IMR-90 (cell line): ENCODE results near the gene BLTP1. TPM values are rescaled to one million over a fixed set of nuclear protein-coding genes. Genes with fewer than 3 reads are reported as not detected.

Experiments used
- ATAC-seq: fragments of 200-7000 bp; cut with Tn5 transposase; 2 replicates; pipeline ENCODE4 v1.9.1; 2020; ENCODE audit warnings: low read depth, mild to moderate bottlenecking, moderate library complexity
- BruUV-seq: library from RNA; stranded (reverse); fragments of 400-500 nt; replicated peaks from 2 replicates; lab custom pipeline; 2021; lab: Mats Ljungman, UMichigan
- CTCF ChIA-PET: fragments of 300-600 bp; formaldehyde crosslinking; extraction: SDS; loops from one replicate; lab custom pipeline; 2021; ENCODE audit warnings: antibody characterized with exemption; lab: Yijun Ruan, JAX
- POLR2A ChIA-PET: fragments of 300-600 bp; sonication (Branson Sonifier 250); formaldehyde crosslinking; loops from one replicate; lab custom pipeline; 2022; ENCODE audit warnings: antibody characterized with exemption; ENCODE audit not compliant: unreplicated experiment; lab: Charles Lee
- DNase-seq: peaks from one replicate; pipeline ENCODE4 v3.0.0; 2013
- H2AFZ ChIP-seq: replicated peaks from 2 replicates; pipeline ENCODE3; 2013; ENCODE audit warnings: low read length, mild to moderate bottlenecking; ENCODE audit not compliant: poor library complexity
- H2AK5ac ChIP-seq: 2 replicates; pipeline ENCODE4 v1.6.1; 2013; ENCODE audit warnings: low read depth, low read length, inconsistent platforms
- H2AK9ac ChIP-seq: replicated peaks from 2 replicates; pipeline ENCODE3; 2013; ENCODE audit warnings: mild to moderate bottlenecking, low read depth, low read length, moderate library complexity; ENCODE audit not compliant: poor library complexity
- H2BK120ac ChIP-seq: 2 replicates; pipeline ENCODE4 v1.6.1; 2013; ENCODE audit warnings: low read depth, low read length, inconsistent platforms
- H2BK15ac ChIP-seq: 3 replicates; pipeline ENCODE4 v1.6.1; 2013; ENCODE audit warnings: low read depth, low read length, inconsistent platforms
- H2BK20ac ChIP-seq: 2 replicates; pipeline ENCODE4 v1.6.1; 2013; ENCODE audit warnings: low read depth, mild to moderate bottlenecking, inconsistent platforms, low read length, moderate library complexity
- H2BK5ac ChIP-seq: 2 replicates; pipeline ENCODE4 v1.6.1; 2013; ENCODE audit warnings: mild to moderate bottlenecking, low read depth, low read length, inconsistent platforms; ENCODE audit not compliant: poor library complexity, severe bottlenecking
- H3K14ac ChIP-seq: replicated peaks from 2 replicates; pipeline ENCODE4 v1.6.1; 2013; ENCODE audit warnings: low read depth, low read length, inconsistent platforms
- H3K18ac ChIP-seq: 2 replicates; pipeline ENCODE4 v1.6.1; 2013; ENCODE audit warnings: low read depth, low read length, control low read depth
- H3K23ac ChIP-seq: 2 replicates; pipeline ENCODE4 v1.6.1; 2013; ENCODE audit warnings: low read depth, low read length, inconsistent platforms
- H3K27ac ChIP-seq: 2 replicates; pipeline ENCODE4 v1.5.1; 2013; ENCODE audit warnings: mild to moderate bottlenecking, control low read depth, low read length; ENCODE audit not compliant: insufficient read depth
- H3K27me3 ChIP-seq: 2 replicates; pipeline ENCODE4 v1.6.1; 2013; ENCODE audit warnings: low read length; ENCODE audit not compliant: control insufficient read depth, insufficient read depth
- H3K36me3 ChIP-seq: 2 replicates; pipeline ENCODE4 v1.6.1; 2013; ENCODE audit warnings: low read length, mixed read lengths; ENCODE audit not compliant: control insufficient read depth, insufficient read depth
- H3K4ac ChIP-seq: 2 replicates; pipeline ENCODE4 v1.6.1; 2013; ENCODE audit warnings: low read depth, low read length, inconsistent platforms
- H3K4me1 ChIP-seq: 2 replicates; pipeline ENCODE4 v1.6.1; 2013; ENCODE audit warnings: low read length, mixed read lengths; ENCODE audit not compliant: control insufficient read depth, insufficient read depth
- H3K4me2 ChIP-seq: 2 replicates; pipeline ENCODE4 v1.6.1; 2013; ENCODE audit warnings: low read depth, mild to moderate bottlenecking, control low read depth, low read length, moderate library complexity
- H3K4me3 ChIP-seq: 2 replicates; pipeline ENCODE4 v1.5.1; 2013; ENCODE audit warnings: low read depth, mild to moderate bottlenecking, control low read depth, low read length, moderate library complexity; ENCODE audit not compliant: insufficient read depth
- H3K56ac ChIP-seq: 2 replicates; pipeline ENCODE4 v1.6.1; 2013; ENCODE audit warnings: low read length, inconsistent platforms; ENCODE audit not compliant: insufficient read depth; ENCODE audit errors: extremely low read depth
- H3K79me1 ChIP-seq, 2 experiments: 2 replicates each; pipeline ENCODE4 v1.6.1; 2013; ENCODE audit warnings: low read length in 2 of 2, inconsistent platforms in 1 of 2, low read depth in 1 of 2
- H3K9ac ChIP-seq: 2 replicates; pipeline ENCODE4 v1.6.1; 2013; ENCODE audit warnings: low read depth, low read length, control low read depth
- H3K9me1 ChIP-seq: 2 replicates; pipeline ENCODE4 v1.6.1; 2013; ENCODE audit warnings: low read length, inconsistent platforms; ENCODE audit not compliant: insufficient read depth
- H3K9me3 ChIP-seq: 2 replicates; pipeline ENCODE4 v1.6.1; 2013; ENCODE audit warnings: low read length; ENCODE audit not compliant: control insufficient read depth, insufficient read depth
- H4K20me1 ChIP-seq: 2 replicates; pipeline ENCODE4 v1.6.1; 2013; ENCODE audit warnings: low read length, inconsistent platforms; ENCODE audit not compliant: insufficient read depth
- H4K5ac ChIP-seq: 2 replicates; pipeline ENCODE4 v1.6.1; 2013; ENCODE audit warnings: mild to moderate bottlenecking, low read depth, low read length, control low read depth
- H4K8ac ChIP-seq, 2 experiments: 2 replicates each; pipeline ENCODE4 v1.6.1; 2013; ENCODE audit warnings: low read depth in 2 of 2, low read length in 2 of 2, control low read depth in 1 of 2, inconsistent platforms in 1 of 2
- H4K91ac ChIP-seq: 2 replicates; pipeline ENCODE4 v1.6.1; 2013; ENCODE audit warnings: low read depth, low read length, inconsistent platforms; ENCODE audit not compliant: insufficient read depth
- BHLHE40 ChIP-seq: fragments of 150-350 bp; IDR thresholded peaks from 2 replicates; pipeline ENCODE4 v1.6.1; 2016; ENCODE audit warnings: mild to moderate bottlenecking, low read depth, low read length
- CEBPB ChIP-seq: IDR thresholded peaks from 2 replicates; pipeline ENCODE4 v1.6.1; 2012; ENCODE audit warnings: low read depth, low read length, improper control_type of control experiment
- CHD1 ChIP-seq: IDR thresholded peaks from 2 replicates; pipeline ENCODE4 v1.6.1; 2012; ENCODE audit warnings: low read depth, low read length, improper control_type of control experiment
- CTCF ChIP-seq: conservative IDR thresholded peaks from 2 replicates; pipeline ENCODE4 v1.5.1; 2012; ENCODE audit warnings: mild to moderate bottlenecking, low read depth, low read length, improper control_type of control experiment
- ELK1 ChIP-seq: fragments of 150-350 bp; IDR thresholded peaks from 2 replicates; pipeline ENCODE4 v1.6.1; 2016; ENCODE audit warnings: low read depth, mild to moderate bottlenecking, low read length, moderate library complexity, borderline replicate concordance
- FOS ChIP-seq: fragments of 150-350 bp; IDR thresholded peaks from 2 replicates; pipeline ENCODE4 v1.6.1; 2016; ENCODE audit warnings: low read depth, low read length
- MAFK ChIP-seq: IDR thresholded peaks from 2 replicates; pipeline ENCODE4 v1.6.1; 2012; ENCODE audit warnings: low read depth, low read length, improper control_type of control experiment
- MAZ ChIP-seq: IDR thresholded peaks from 2 replicates; pipeline ENCODE4 v1.6.1; 2012; ENCODE audit warnings: low read depth, mild to moderate bottlenecking, low read length, improper control_type of control experiment, moderate library complexity, borderline replicate concordance
- MXI1 ChIP-seq: IDR thresholded peaks from 2 replicates; pipeline ENCODE4 v1.6.1; 2012; ENCODE audit warnings: low read depth, mild to moderate bottlenecking, low read length, moderate library complexity, borderline replicate concordance
- NFE2L2 ChIP-seq: fragments of 150-350 bp; IDR thresholded peaks from 2 replicates; pipeline ENCODE4 v1.6.1; 2016; ENCODE audit warnings: low read depth, mild to moderate bottlenecking, low read length
- POLR2A ChIP-seq: IDR thresholded peaks from 2 replicates; pipeline ENCODE4 v1.6.1; 2012; ENCODE audit warnings: mild to moderate bottlenecking, low read depth, low read length
- RAD21 ChIP-seq: IDR thresholded peaks from 2 replicates; pipeline ENCODE4 v1.6.1; 2012; ENCODE audit warnings: low read length, improper control_type of control experiment
- RCOR1 ChIP-seq: IDR thresholded peaks from 2 replicates; pipeline ENCODE4 v1.6.1; 2012; ENCODE audit warnings: mild to moderate bottlenecking, low read length, improper control_type of control experiment; ENCODE audit not compliant: insufficient replicate concordance
- RFX5 ChIP-seq: IDR thresholded peaks from 2 replicates; pipeline ENCODE4 v1.8.0; 2012; ENCODE audit warnings: low read depth, mild to moderate bottlenecking, low read length, moderate library complexity
- SMC3 ChIP-seq: fragments of 150-350 bp; IDR thresholded peaks from 2 replicates; pipeline ENCODE4 v1.6.1; 2016; ENCODE audit warnings: low read depth, mild to moderate bottlenecking, antibody characterized with exemption, low read length, moderate library complexity
- USF2 ChIP-seq: fragments of 150-350 bp; IDR thresholded peaks from 2 replicates; pipeline ENCODE4 v1.6.1; 2017; ENCODE audit warnings: mild to moderate bottlenecking, antibody characterized with exemption, low read length, low read depth
- WGBS, 2 experiments: methylation state at CpG; one replicate each; pipeline versions ENCODE4 v1.1.5 to v1.1.7; 2013; ENCODE audit warnings: missing lambda C conversion rate in 2 of 2; ENCODE audit not compliant: insufficient read length in 1 of 2; ENCODE audit errors: extremely low coverage in 2 of 2; 5-methylcytosine and 5-hydroxymethylcytosine counted together
- dilution Hi-C: fragments of 300-500 bp; cut with HindIII; formaldehyde crosslinking; loops from one replicate; pipeline ENCODE4 v1.14.3; 2018; ENCODE audit warnings: low sequenced_read_pairs; ENCODE audit not compliant: unreplicated experiment
- in situ Hi-C: fragments of 300-500 bp; cut with MboI; formaldehyde crosslinking; loops from 3 replicates; pipeline ENCODE4 v1.14.3; 2019; ENCODE audit warnings: low sequenced_read_pairs, inconsistent platforms, mixed read lengths
- intact Hi-C: fragments of 100-400 bp; cut with micrococcal nuclease; formaldehyde crosslinking; loops from 2 replicates; pipeline ENCODE4 v1.10.0; 2022
- polyA plus RNA-seq, 3 experiments: library from polyadenylated mRNA; depleted of rRNA; stranded (reverse); fragments of >200 nt; gene quantifications; 2 replicates each; pipeline ENCODE4 v1.2.3, GENCODE V29; 2012; ENCODE audit warnings: low replicate concordance in 1 of 3
- total RNA-seq: library from RNA; depleted of rRNA; stranded (reverse); fragments of >200 nt; gene quantifications from 2 replicates; pipeline ENCODE4 v1.2.3, GENCODE V29; 2012

The BLTP1 gene
- total and polyA plus RNA-seq, 2 of the 4 experiments (the other 2 are of a cell fraction), result 18.9 to 92.7 TPM

DNA sequence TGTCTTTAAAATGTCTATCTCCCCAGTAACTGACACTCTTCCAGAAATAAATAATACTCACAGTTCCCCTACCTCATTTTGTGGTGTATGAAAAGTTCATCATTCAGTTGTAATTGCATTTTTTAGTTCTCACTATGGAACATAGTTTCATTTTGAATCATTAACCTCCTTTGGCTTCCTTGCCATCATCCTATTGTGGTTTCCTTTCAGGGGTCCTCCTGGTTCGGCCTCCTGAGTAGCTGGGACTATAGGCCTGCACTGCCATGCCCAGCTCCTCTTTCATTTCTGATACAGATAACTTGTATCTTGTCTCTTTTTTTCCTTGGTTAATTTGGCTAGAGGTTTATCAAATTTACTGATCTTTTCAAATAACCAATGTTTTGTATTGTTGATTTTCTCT lies 23.1 kb upstream of the BLTP1 start:
- Histone ChIP-seq H2BK5ac (no peak overlapping the region), H2BK20ac (no peak overlapping the region), H2AK5ac (no peak overlapping the region), H4K91ac (no peak overlapping the region), H4K8ac (no peak overlapping the region), H4K20me1 (no peaks in the 10 kb centered on the region), H3K4me2 (no peak overlapping the region), H3K4ac (no peak overlapping the region), H2BK120ac (no peak overlapping the region), H3K9ac (no peak overlapping the region), H3K4me3 (no peak overlapping the region), H4K5ac (no peak overlapping the region), H3K56ac (no peak overlapping the region), H3K9me3 (no peaks in the 10 kb centered on the region), H2AK9ac (no peak overlapping the region), H3K27me3 (no peaks in the 10 kb centered on the region), H3K14ac (no peak overlapping the region), H3K27ac (no peak overlapping the region), H3K4me1 (no peaks in the 10 kb centered on the region), H3K36me3 (no peaks in the 10 kb centered on the region), H3K79me1 (no peaks in the 10 kb centered on the region), H3K9me1 (no peaks in the 10 kb centered on the region), H3K23ac (no peak overlapping the region), H3K18ac (no peak overlapping the region), H2BK15ac (no peak overlapping the region), H2AFZ (no peak overlapping the region)
- DNase-seq (no peak), ATAC-seq (no peak)
- BruUV-seq, result no TSS peak
- ChIA-PET CTCF (no interaction called here), POLR2A (no interaction called here)
- in situ Hi-C loops, result no loop called here
- intact Hi-C loops, result no loop called here
- TF ChIP-seq NFE2L2 (no peak), FOS (no peak), RFX5 (no peak), BHLHE40 (no peak), CTCF (no peak), ELK1 (no peak), CEBPB (no peak), RAD21 (no peak), MAFK (no peak), POLR2A (no peak), CHD1 (no peak), MXI1 (no peak), MAZ (no peak), USF2 (no peak), SMC3 (no peak), RCOR1 (no peak)
- dilution Hi-C loops, result no loop called here
- no CpG with 5 or more reads among the region's 1 CpG for WGBS, 2 experiments
